A673 (cell line): ENCODE results near the gene FADS3. TPM values are rescaled to one million over a fixed set of nuclear protein-coding genes. Genes with fewer than 3 reads are reported as not detected.
A peak's percentile ranks its signal among the peaks of the same experiment; 100 is the strongest.

ENCODE experiments used
- BruUV-seq: library from RNA; stranded (reverse); fragments of 400-500 nt; replicated peaks from 2 replicates; lab custom pipeline; 2021; lab: Mats Ljungman, UMichigan
- CTCF ChIA-PET: fragments of 300-600 bp; sonication (Branson Sonifier 250); formaldehyde crosslinking; loops from one replicate; lab custom pipeline; 2022; ENCODE audit warnings: antibody characterized with exemption; lab: Charles Lee
- POLR2A ChIA-PET: fragments of 300-600 bp; sonication (Branson Sonifier 250); formaldehyde crosslinking; loops from one replicate; lab custom pipeline; 2022; ENCODE audit warnings: antibody characterized with exemption; ENCODE audit not compliant: low non-redundant PET; lab: Charles Lee
- DNase-seq: peaks from one replicate; pipeline ENCODE4 v3.0.0-alpha.2; 2015; ENCODE audit warnings: low spot score
- H3K27ac ChIP-seq: fragments of 200-600 bp; sonication (generic); 2 replicates; pipeline ENCODE4 v1.5.1; 2016; ENCODE audit warnings: mixed run types, low read depth, mild to moderate bottlenecking, mixed read lengths, antibody characterized with exemption, low read length; ENCODE audit not compliant: poor library complexity, severe bottlenecking
- H3K27me3 ChIP-seq: fragments of 200-600 bp; sonication (generic); replicated peaks from 2 replicates; pipeline ENCODE4 v1.6.1; 2017; ENCODE audit warnings: mixed run types, low read depth, mild to moderate bottlenecking, mixed read lengths, antibody characterized with exemption, low read length; ENCODE audit not compliant: insufficient read depth, poor library complexity
- H3K36me3 ChIP-seq: fragments of 200-600 bp; sonication (generic); 2 replicates; pipeline ENCODE4 v1.6.1; 2016; ENCODE audit warnings: mixed run types, mild to moderate bottlenecking, mixed read lengths, antibody characterized with exemption, low read length; ENCODE audit not compliant: insufficient read depth, poor library complexity, severe bottlenecking
- H3K4me1 ChIP-seq: fragments of 200-600 bp; sonication (generic); 2 replicates; pipeline ENCODE4 v1.6.1; 2017; ENCODE audit warnings: mixed run types, mild to moderate bottlenecking, mixed read lengths, antibody characterized with exemption, low read length; ENCODE audit not compliant: insufficient read depth, poor library complexity, severe bottlenecking
- H3K4me3 ChIP-seq: fragments of 200-600 bp; sonication (generic); 2 replicates; pipeline ENCODE4 v1.5.1; 2016; ENCODE audit warnings: low read depth, mixed run types, mild to moderate bottlenecking, mixed read lengths, low read length; ENCODE audit not compliant: poor library complexity, severe bottlenecking
- H3K9me3 ChIP-seq: fragments of 200-600 bp; sonication (generic); 2 replicates; pipeline ENCODE4 v1.6.1; 2016; ENCODE audit warnings: mixed run types, low read depth, mild to moderate bottlenecking, mixed read lengths, antibody characterized with exemption, low read length; ENCODE audit not compliant: poor library complexity, severe bottlenecking
- CTCF ChIP-seq: fragments of 300-800, 200-600 bp; sonication (generic); conservative IDR thresholded peaks from 2 replicates; pipeline ENCODE4 v1.5.1; 2017; ENCODE audit warnings: low read depth, mild to moderate bottlenecking, antibody characterized with exemption, low read length, moderate library complexity, mixed read lengths
- EZH2 ChIP-seq: fragments of 200-600 bp; sonication (generic); IDR thresholded peaks from 2 replicates; pipeline ENCODE4 v1.6.1; 2017; ENCODE audit warnings: borderline replicate concordance, low read depth, mild to moderate bottlenecking, mixed read lengths, antibody characterized with exemption, low read length; ENCODE audit not compliant: poor library complexity, severe bottlenecking
- intact Hi-C: fragments of 100-400 bp; cut with micrococcal nuclease; formaldehyde crosslinking; loops from one replicate; pipeline ENCODE4 v1.10.0; 2022; ENCODE audit not compliant: unreplicated experiment
- total RNA-seq: library from RNA; stranded (reverse); gene quantifications from 2 replicates; pipeline ENCODE4 v1.2.3, GENCODE V29; 2021

The FADS3 gene
- total RNA-seq, 1 experiment from 2014 or later: 23.3 TPM

- no peak for DNase-seq
- ChIA-PET CTCF (no interaction called here), POLR2A (no interaction called here)
- Histone ChIP-seq H3K4me1 (peaks cover 39% of the 10 kb centered on the region), H3K36me3 (peaks cover 89% of the 10 kb centered on the region), H3K4me3 (no peak overlapping the region), H3K9me3 (no peaks in the 10 kb centered on the region), H3K27ac (peak overlapping the region; percentile 97), H3K27me3 (no peaks in the 10 kb centered on the region)
- intact Hi-C loops: no loop called here
- BruUV-seq: no TSS peak
- TF ChIP-seq EZH2 (no peak), CTCF (no peak)
Measured at GRCh38 chr11:61838501-61838900, 52.8 kb downstream of the FADS3 start.

GRCh38 chr11:61837411-61838005 lies 53.8 kb downstream of the FADS3 start:
- Histone ChIP-seq H3K27ac (peak overlapping the region; percentile 97), H3K4me3 (no peak overlapping the region), H3K4me1 (peaks cover 49% of the 10 kb centered on the region), H3K9me3 (no peaks in the 10 kb centered on the region), H3K36me3 (peaks cover 89% of the 10 kb centered on the region), H3K27me3 (no peaks in the 10 kb centered on the region)
- POLR2A ChIA-PET: interaction anchor here (0.6 to 0.7 kb wide), 2 partner anchors 45 to 292 kb away, joined by 3 to 4 read pairs; no protein-coding TSS in a partner anchor
- TF ChIP-seq CTCF (no peak), EZH2 (no peak)
- CTCF ChIA-PET: no interaction called here
- no peak for DNase-seq
- intact Hi-C loops: no loop called here
- BruUV-seq: no TSS peak

- Histone ChIP-seq H3K36me3 (peaks cover 89% of the 10 kb centered on the region), H3K27me3 (no peaks in the 10 kb centered on the region), H3K4me1 (peaks cover 62% of the 10 kb centered on the region), H3K9me3 (no peaks in the 10 kb centered on the region), H3K4me3 (no peak overlapping the region), H3K27ac (peak overlapping the region; percentile 97)
- TF ChIP-seq EZH2: no peak
- no peak for TF ChIP-seq CTCF
- CTCF ChIA-PET: no interaction called here
- DNase-seq: no peak
- BruUV-seq: no TSS peak
- POLR2A ChIA-PET: no interaction called here
- intact Hi-C loops: no loop called here
Measured at GRCh38 chr11:61836193-61836592, 55.2 kb downstream of the FADS3 start.
